Thoracic aorta (tissue), 2 donors: ENCODE data around the gene ZNF440. TPM values are rescaled to one million over a fixed set of nuclear protein-coding genes. Genes with fewer than 3 reads are reported as not detected.

Source experiments
- ATAC-seq: fragments of 150-250 bp; one replicate; pipeline ENCODE4 v1.8.0; 2017; ENCODE audit warnings: low read depth; ENCODE audit not compliant: insufficient number of reproducible peaks, low FRiP score
- DNase-seq: peaks from one replicate; pipeline ENCODE4 v3.0.0-alpha.2; 2020; ENCODE audit warnings: low spot score
- H3K27ac ChIP-seq, 2 donors: fragments of 200-600 bp; sonication (generic); 1 replicate in 1 of 2; 2 replicates in 1 of 2; pipeline ENCODE4 v1.5.1; 2016; ENCODE audit warnings: mild to moderate bottlenecking in 2 of 2, moderate library complexity in 2 of 2
- H3K27me3 ChIP-seq: fragments of 200-600 bp; sonication (generic); replicated peaks from 2 replicates; pipeline ENCODE4 v1.6.0; 2016; ENCODE audit warnings: mild to moderate bottlenecking; ENCODE audit not compliant: insufficient read depth
- H3K36me3 ChIP-seq: fragments of 200-600 bp; sonication (generic); one replicate; pipeline ENCODE4 v1.5.1; 2016
- H3K4me1 ChIP-seq, 2 donors: fragments of 200-600 bp; sonication (generic); 1 replicate in 1 of 2; 2 replicates in 1 of 2; pipeline versions ENCODE4 v1.5.1 to v1.6.0; 2016; ENCODE audit warnings: low read depth in 2 of 2, mild to moderate bottlenecking in 1 of 2; ENCODE audit not compliant: control insufficient read depth in 1 of 2
- H3K4me3 ChIP-seq: fragments of 200-600 bp; sonication (generic); 2 replicates; pipeline ENCODE4 v1.5.1; 2016; ENCODE audit warnings: mild to moderate bottlenecking
- H3K9me3 ChIP-seq: fragments of 200-600 bp; sonication (generic); 2 replicates; pipeline ENCODE4 v1.5.1; 2016
- CTCF ChIP-seq: fragments of 200-600 bp; sonication (generic); IDR thresholded peaks from one replicate; pipeline ENCODE4 v1.5.1; 2019; ENCODE audit warnings: antibody characterized with exemption
- total RNA-seq, 2 donors: library from RNA; depleted of rRNA; stranded (reverse); fragments of >200 nt; gene quantifications; one replicate each; pipeline versions ENCODE4 v1.1.0 to v1.2.3, GENCODE V29; 2016

Gene ZNF440
- total RNA-seq, 2 donors from 2014 or later: 7.3 to 23.5 TPM

DNA sequence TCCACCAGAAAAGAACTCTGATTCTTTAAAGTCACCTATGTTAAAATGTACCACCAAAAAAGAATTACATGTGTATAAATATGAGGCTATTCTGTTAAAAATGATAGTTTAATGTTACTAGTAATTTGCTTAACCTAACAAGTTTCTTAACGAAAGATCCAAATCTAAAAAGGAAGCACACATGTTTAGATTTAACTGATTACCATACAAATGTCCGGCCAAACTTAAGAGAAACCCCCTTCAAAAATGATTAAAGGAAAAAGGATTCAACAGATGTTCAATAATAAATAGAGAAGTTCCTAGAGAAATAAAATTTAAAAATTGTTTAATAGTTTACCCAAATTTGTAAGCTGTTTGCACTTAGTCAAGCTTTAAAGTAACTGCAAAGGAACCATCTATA lies 68.5 kb downstream of the ZNF440 start:
- no peak overlapping the region for H3K4me3 ChIP-seq
- no peak for ATAC-seq
- no peaks in the 10 kb centered on the region for H3K36me3 ChIP-seq
- H3K4me1 ChIP-seq: peaks cover 0 to 4% of the 10 kb centered on the region in 2 donors
- H3K27me3 ChIP-seq: no peaks in the 10 kb centered on the region
- TF ChIP-seq CTCF: no peak
- H3K9me3 ChIP-seq: no peaks in the 10 kb centered on the region
- H3K27ac ChIP-seq: no peak overlapping the region
- no peak for DNase-seq

Other genes starting within 250 kb of the ZNF440 start
- gene ACP5, start 236.6 kb upstream of the ZNF440 start, total RNA-seq: 10 to 100 TPM in 1 of 2 donors, 1 to 10 TPM in 1; 1.6 to 14.6 TPM
- gene ZNF627, start 216.8 kb upstream of the ZNF440 start, total RNA-seq: 10 to 100 TPM in 1 of 2 donors, 1 to 10 TPM in 1; 5.6 to 13.1 TPM
- 10 to 100 TPM in 1 of 2 donors, 1 to 10 TPM in 1; 8.2 to 11.0 TPM for gene ZNF823, start 75.3 kb upstream of the ZNF440 start, total RNA-seq
- 10 to 100 TPM; 12.1 to 16.5 TPM for gene ZNF441, start 47.3 kb upstream of the ZNF440 start, total RNA-seq
- gene ZNF491, start 15.8 kb upstream of the ZNF440 start, total RNA-seq: 1 to 10 TPM; 3.7 to 3.9 TPM
- 10 to 100 TPM; 13.8 to 28.2 TPM for gene ZNF439, start 34.5 kb downstream of the ZNF440 start, total RNA-seq
- 10 to 100 TPM; 10.4 to 15.0 TPM for gene ZNF69, start 73.5 kb downstream of the ZNF440 start, total RNA-seq
- 10 to 100 TPM; 12.5 to 20.0 TPM for gene ZNF700, start 110.8 kb downstream of the ZNF440 start, total RNA-seq
- 1 to 10 TPM; 2.3 to 5.9 TPM for gene ZNF763, start 150.8 kb downstream of the ZNF440 start, total RNA-seq
- gene ZNF433, start 221.4 kb downstream of the ZNF440 start, total RNA-seq: 1 to 10 TPM; 6.6 to 7.0 TPM
- 1 to 10 TPM in 1 of 2 donors, not detected in 1; 1.4 TPM for gene ZNF878, start 238.7 kb downstream of the ZNF440 start, total RNA-seq